IMR-90 (cell line): ENCODE measurements around the gene ATP1B1. TPM values are rescaled to one million over a fixed set of nuclear protein-coding genes. Genes with fewer than 3 reads are reported as not detected.

Source experiments
- ATAC-seq: fragments of 200-7000 bp; cut with Tn5 transposase; 2 replicates; pipeline ENCODE4 v1.9.1; 2020; ENCODE audit warnings: low read depth, mild to moderate bottlenecking, moderate library complexity
- BruUV-seq: library from RNA; stranded (reverse); fragments of 400-500 nt; replicated peaks from 2 replicates; lab custom pipeline; 2021; lab: Mats Ljungman, UMichigan
- CTCF ChIA-PET: fragments of 300-600 bp; formaldehyde crosslinking; extraction: SDS; loops from one replicate; lab custom pipeline; 2021; ENCODE audit warnings: antibody characterized with exemption; lab: Yijun Ruan, JAX
- POLR2A ChIA-PET: fragments of 300-600 bp; sonication (Branson Sonifier 250); formaldehyde crosslinking; loops from one replicate; lab custom pipeline; 2022; ENCODE audit warnings: antibody characterized with exemption; ENCODE audit not compliant: unreplicated experiment; lab: Charles Lee
- DNase-seq: peaks from one replicate; pipeline ENCODE4 v3.0.0; 2013
- H2AFZ ChIP-seq: replicated peaks from 2 replicates; pipeline ENCODE3; 2013; ENCODE audit warnings: low read length, mild to moderate bottlenecking; ENCODE audit not compliant: poor library complexity
- H2AK5ac ChIP-seq: 2 replicates; pipeline ENCODE4 v1.6.1; 2013; ENCODE audit warnings: low read depth, low read length, inconsistent platforms
- H2AK9ac ChIP-seq: replicated peaks from 2 replicates; pipeline ENCODE3; 2013; ENCODE audit warnings: mild to moderate bottlenecking, low read depth, low read length, moderate library complexity; ENCODE audit not compliant: poor library complexity
- H2BK120ac ChIP-seq: 2 replicates; pipeline ENCODE4 v1.6.1; 2013; ENCODE audit warnings: low read depth, low read length, inconsistent platforms
- H2BK15ac ChIP-seq: 3 replicates; pipeline ENCODE4 v1.6.1; 2013; ENCODE audit warnings: low read depth, low read length, inconsistent platforms
- H2BK20ac ChIP-seq: 2 replicates; pipeline ENCODE4 v1.6.1; 2013; ENCODE audit warnings: low read depth, mild to moderate bottlenecking, inconsistent platforms, low read length, moderate library complexity
- H2BK5ac ChIP-seq: 2 replicates; pipeline ENCODE4 v1.6.1; 2013; ENCODE audit warnings: mild to moderate bottlenecking, low read depth, low read length, inconsistent platforms; ENCODE audit not compliant: poor library complexity, severe bottlenecking
- H3K14ac ChIP-seq: replicated peaks from 2 replicates; pipeline ENCODE4 v1.6.1; 2013; ENCODE audit warnings: low read depth, low read length, inconsistent platforms
- H3K18ac ChIP-seq: 2 replicates; pipeline ENCODE4 v1.6.1; 2013; ENCODE audit warnings: low read depth, low read length, control low read depth
- H3K23ac ChIP-seq: 2 replicates; pipeline ENCODE4 v1.6.1; 2013; ENCODE audit warnings: low read depth, low read length, inconsistent platforms
- H3K27ac ChIP-seq: 2 replicates; pipeline ENCODE4 v1.5.1; 2013; ENCODE audit warnings: mild to moderate bottlenecking, control low read depth, low read length; ENCODE audit not compliant: insufficient read depth
- H3K27me3 ChIP-seq: 2 replicates; pipeline ENCODE4 v1.6.1; 2013; ENCODE audit warnings: low read length; ENCODE audit not compliant: control insufficient read depth, insufficient read depth
- H3K36me3 ChIP-seq: 2 replicates; pipeline ENCODE4 v1.6.1; 2013; ENCODE audit warnings: low read length, mixed read lengths; ENCODE audit not compliant: control insufficient read depth, insufficient read depth
- H3K4ac ChIP-seq: 2 replicates; pipeline ENCODE4 v1.6.1; 2013; ENCODE audit warnings: low read depth, low read length, inconsistent platforms
- H3K4me1 ChIP-seq: 2 replicates; pipeline ENCODE4 v1.6.1; 2013; ENCODE audit warnings: low read length, mixed read lengths; ENCODE audit not compliant: control insufficient read depth, insufficient read depth
- H3K4me2 ChIP-seq: 2 replicates; pipeline ENCODE4 v1.6.1; 2013; ENCODE audit warnings: low read depth, mild to moderate bottlenecking, control low read depth, low read length, moderate library complexity
- H3K4me3 ChIP-seq: 2 replicates; pipeline ENCODE4 v1.5.1; 2013; ENCODE audit warnings: low read depth, mild to moderate bottlenecking, control low read depth, low read length, moderate library complexity; ENCODE audit not compliant: insufficient read depth
- H3K56ac ChIP-seq: 2 replicates; pipeline ENCODE4 v1.6.1; 2013; ENCODE audit warnings: low read length, inconsistent platforms; ENCODE audit not compliant: insufficient read depth; ENCODE audit errors: extremely low read depth
- H3K79me1 ChIP-seq, 2 experiments: 2 replicates each; pipeline ENCODE4 v1.6.1; 2013; ENCODE audit warnings: low read length in 2 of 2, inconsistent platforms in 1 of 2, low read depth in 1 of 2
- H3K9ac ChIP-seq: 2 replicates; pipeline ENCODE4 v1.6.1; 2013; ENCODE audit warnings: low read depth, low read length, control low read depth
- H3K9me1 ChIP-seq: 2 replicates; pipeline ENCODE4 v1.6.1; 2013; ENCODE audit warnings: low read length, inconsistent platforms; ENCODE audit not compliant: insufficient read depth
- H3K9me3 ChIP-seq: 2 replicates; pipeline ENCODE4 v1.6.1; 2013; ENCODE audit warnings: low read length; ENCODE audit not compliant: control insufficient read depth, insufficient read depth
- H4K20me1 ChIP-seq: 2 replicates; pipeline ENCODE4 v1.6.1; 2013; ENCODE audit warnings: low read length, inconsistent platforms; ENCODE audit not compliant: insufficient read depth
- H4K5ac ChIP-seq: 2 replicates; pipeline ENCODE4 v1.6.1; 2013; ENCODE audit warnings: mild to moderate bottlenecking, low read depth, low read length, control low read depth
- H4K8ac ChIP-seq, 2 experiments: 2 replicates each; pipeline ENCODE4 v1.6.1; 2013; ENCODE audit warnings: low read depth in 2 of 2, low read length in 2 of 2, control low read depth in 1 of 2, inconsistent platforms in 1 of 2
- H4K91ac ChIP-seq: 2 replicates; pipeline ENCODE4 v1.6.1; 2013; ENCODE audit warnings: low read depth, low read length, inconsistent platforms; ENCODE audit not compliant: insufficient read depth
- CEBPB ChIP-seq: IDR thresholded peaks from 2 replicates; pipeline ENCODE4 v1.6.1; 2012; ENCODE audit warnings: low read depth, low read length, improper control_type of control experiment
- MAZ ChIP-seq: IDR thresholded peaks from 2 replicates; pipeline ENCODE4 v1.6.1; 2012; ENCODE audit warnings: low read depth, mild to moderate bottlenecking, low read length, improper control_type of control experiment, moderate library complexity, borderline replicate concordance
- WGBS, 2 experiments: methylation state at CpG; one replicate each; pipeline versions ENCODE4 v1.1.5 to v1.1.7; 2013; ENCODE audit warnings: missing lambda C conversion rate in 2 of 2; ENCODE audit not compliant: insufficient read length in 1 of 2; ENCODE audit errors: extremely low coverage in 2 of 2; 5-methylcytosine and 5-hydroxymethylcytosine counted together
- dilution Hi-C: fragments of 300-500 bp; cut with HindIII; formaldehyde crosslinking; loops from one replicate; pipeline ENCODE4 v1.14.3; 2018; ENCODE audit warnings: low sequenced_read_pairs; ENCODE audit not compliant: unreplicated experiment
- in situ Hi-C: fragments of 300-500 bp; cut with MboI; formaldehyde crosslinking; loops from 3 replicates; pipeline ENCODE4 v1.14.3; 2019; ENCODE audit warnings: low sequenced_read_pairs, inconsistent platforms, mixed read lengths
- intact Hi-C: fragments of 100-400 bp; cut with micrococcal nuclease; formaldehyde crosslinking; loops from 2 replicates; pipeline ENCODE4 v1.10.0; 2022
- polyA plus RNA-seq, 3 experiments: library from polyadenylated mRNA; depleted of rRNA; stranded (reverse); fragments of >200 nt; gene quantifications; 2 replicates each; pipeline ENCODE4 v1.2.3, GENCODE V29; 2012; ENCODE audit warnings: low replicate concordance in 1 of 3
- total RNA-seq: library from RNA; depleted of rRNA; stranded (reverse); fragments of >200 nt; gene quantifications from 2 replicates; pipeline ENCODE4 v1.2.3, GENCODE V29; 2012

ATP1B1 gene
- total and polyA plus RNA-seq, 2 of the 4 experiments (the other 2 are of a cell fraction), result 14.5 to 22.1 TPM

DNA sequence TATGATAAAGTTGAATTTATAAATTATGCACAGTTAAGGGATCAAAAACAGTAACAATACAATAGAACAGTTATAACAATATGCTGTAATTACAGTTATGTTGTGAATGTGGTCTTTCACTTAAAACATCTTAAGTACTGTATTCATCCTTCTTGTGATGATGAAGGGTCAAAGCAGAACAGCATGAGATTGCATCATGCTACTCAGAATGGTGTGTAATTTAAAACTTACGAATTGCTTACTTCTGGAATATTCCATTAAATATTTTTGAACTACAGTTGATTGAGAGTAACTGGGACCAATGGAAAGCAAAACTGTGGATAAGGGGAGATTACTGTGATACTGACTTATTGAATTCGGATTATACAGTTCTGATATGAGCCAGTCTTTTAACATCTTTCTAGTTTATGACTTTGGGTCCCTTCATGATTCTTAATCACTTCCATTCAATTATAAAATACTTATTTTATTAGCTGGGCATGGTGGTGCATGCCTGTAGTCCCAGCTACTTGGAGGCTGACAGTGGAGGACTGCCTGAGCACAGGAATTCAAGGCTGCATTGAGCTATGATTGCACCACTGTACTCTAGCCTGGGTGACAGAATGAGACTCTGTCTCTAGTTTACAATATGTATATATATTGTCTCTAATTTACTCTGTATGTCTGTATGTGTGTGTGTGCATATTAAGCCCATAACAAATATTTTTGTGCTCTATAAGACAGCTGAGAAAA lies 43.2 kb downstream of the ATP1B1 start:
- no peak overlapping the region for H3K27ac ChIP-seq
- no peak overlapping the region for H4K8ac ChIP-seq
- H3K23ac ChIP-seq, result no peak overlapping the region
- no peak overlapping the region for H2BK15ac ChIP-seq
- TF ChIP-seq CEBPB, result peak; percentile 70
- TF ChIP-seq MAZ, result no peak
- H3K4ac ChIP-seq, result no peak overlapping the region
- no peaks in the 10 kb centered on the region for H3K36me3 ChIP-seq
- H3K56ac ChIP-seq, result no peak overlapping the region
- ChIA-PET POLR2A (no interaction called here), CTCF (interaction anchor here (1.0 to 1.2 kb wide), 2 partner anchors 15 to 198 kb away, joined by 3 read pairs; no protein-coding TSS in a partner anchor)
- no peak overlapping the region for H3K4me2 ChIP-seq
- H3K4me1 ChIP-seq, result no peaks in the 10 kb centered on the region
- H3K27me3 ChIP-seq, result no peaks in the 10 kb centered on the region
- H2AK5ac ChIP-seq, result no peak overlapping the region
- in situ Hi-C loops, result no loop called here
- no peak overlapping the region for H2AFZ ChIP-seq
- H3K9me3 ChIP-seq, result no peaks in the 10 kb centered on the region
- WGBS, 2 experiments, result no CpG with 5 or more reads among the region's 2 CpGs
- no TSS peak for BruUV-seq
- H3K4me3 ChIP-seq, result no peak overlapping the region
- intact Hi-C loops, result no loop called here
- no peak overlapping the region for H3K18ac ChIP-seq
- H4K20me1 ChIP-seq, result no peaks in the 10 kb centered on the region
- no peak overlapping the region for H2AK9ac ChIP-seq
- H2BK120ac ChIP-seq, result no peak overlapping the region
- no peak overlapping the region for H4K5ac ChIP-seq
- no peak overlapping the region for H2BK20ac ChIP-seq
- H3K79me1 ChIP-seq, result no peaks in the 10 kb centered on the region
- H3K14ac ChIP-seq, result no peak overlapping the region
- ATAC-seq, result peak; percentile 32; the same call in 1 of the 2 replicates
- dilution Hi-C loops, result no loop called here
- H2BK5ac ChIP-seq, result no peak overlapping the region
- DNase-seq, result peak; percentile 27
- H3K9me1 ChIP-seq, result no peaks in the 10 kb centered on the region
- H3K9ac ChIP-seq, result no peak overlapping the region
- no peak overlapping the region for H4K91ac ChIP-seq
